ENCODE data around the gene PDIA5. TPM values are rescaled to one million over a fixed set of nuclear protein-coding genes. Genes with fewer than 3 reads are reported as not detected.

The PDIA5 gene
- total RNA-seq, result 22.6 and 30.7 TPM in 2 replicates

GRCh38 chr3:123066896-123067688 lies at the start of gene PDIA5:
Gene PDIA5 (plus strand): TSS chr3:123067025. CDS start chr3:123067165, 140 bp downstream.

DNA sequence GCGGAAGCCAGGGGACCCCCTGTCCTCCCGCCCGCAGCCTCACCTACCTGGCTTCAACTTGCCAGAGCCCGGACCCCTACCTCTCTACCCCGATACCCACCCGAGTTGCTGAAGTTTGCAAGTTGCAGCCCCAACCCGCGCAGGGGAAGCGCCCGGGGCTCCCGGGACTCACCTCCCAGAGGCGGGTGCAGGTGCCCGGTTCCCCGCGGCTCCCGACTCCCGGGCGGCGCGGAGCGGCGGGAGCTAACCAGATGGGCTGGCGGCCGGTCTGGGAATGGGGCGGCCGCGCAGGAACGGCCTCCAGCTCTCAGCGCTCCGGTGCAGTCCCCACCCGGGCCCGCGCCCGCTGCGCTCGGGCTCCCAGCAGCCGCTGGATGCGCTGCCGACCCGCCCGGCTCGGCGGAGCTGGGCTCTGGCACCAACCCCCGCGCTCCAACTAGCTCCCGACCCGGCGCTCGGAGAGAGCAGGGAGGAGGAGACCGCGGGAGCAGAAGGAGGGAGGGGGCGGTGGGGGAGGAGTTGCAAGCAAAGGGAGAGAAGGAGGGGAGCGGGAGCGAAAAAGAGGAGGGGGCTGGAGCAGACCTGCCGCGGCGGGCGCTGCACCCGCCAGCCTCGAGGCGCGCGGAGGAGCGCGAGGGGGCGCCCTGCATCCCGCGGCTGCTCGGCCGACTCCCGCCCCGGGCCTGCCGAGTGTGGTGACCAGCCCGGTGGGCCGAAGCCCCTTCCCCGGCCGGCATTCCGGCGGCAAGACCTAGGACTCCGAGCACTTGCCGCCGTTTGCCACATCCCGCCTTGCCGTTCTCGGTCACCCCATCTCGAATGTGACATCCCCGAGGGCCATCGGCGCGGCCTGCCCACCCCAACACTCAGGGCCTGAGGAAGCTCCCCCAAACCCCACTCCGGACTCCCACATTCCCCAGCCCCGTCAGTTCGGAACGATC lies 39.3 kb upstream of the PDIA5 start, which contains the start of gene SEMA5B:
Gene SEMA5B (minus strand): TSS at position 472 of the 941 bp plus-strand sequence. CDS start 66,500 bp downstream, outside the sequence.

GRCh38 chr3:123201557-123202427 lies 135.0 kb downstream of the PDIA5 start, which contains the start of gene SEC22A:
Gene SEC22A (plus strand): TSS chr3:123201943. CDS start chr3:123209218, 7,275 bp downstream.

Other genes starting within 250 kb of the PDIA5 start
- not detected in 2 replicates for gene SEMA5B, start 39.3 kb upstream of the PDIA5 start, total RNA-seq
- 33.2 and 35.6 TPM in 2 replicates for gene SEC22A, start 134.9 kb downstream of the PDIA5 start, total RNA-seq